Vagina (tissue), 2 donors: Measurements from ENCODE around the gene CFL2.

ENCODE experiments used
- POLR2A ChIP-seq, 2 donors: fragments of 450-650 bp; IDR thresholded peaks; one replicate each; pipeline ENCODE4 v1.6.1; 2017; ENCODE audit warnings: antibody characterized with exemption in 2 of 2, mild to moderate bottlenecking in 2 of 2, moderate library complexity in 2 of 2
- POLR2AphosphoS5 ChIP-seq, 2 donors: sonication (generic); formaldehyde crosslinking; IDR thresholded peaks; one replicate each; pipeline ENCODE4 v1.9.0; 2017; ENCODE audit warnings: antibody characterized with exemption in 2 of 2, mild to moderate bottlenecking in 2 of 2, low read depth in 1 of 2; ENCODE audit not compliant: insufficient read depth in 1 of 2
- TF ChIP-seq, protein P1 (sequence below), 3 experiments: fragments of 450-650 bp in 2 of 3; fragments of 200-600 bp in 1 of 3; sonication (generic) in 1 of 3; IDR thresholded peaks; one replicate each; pipeline ENCODE4 v1.5.1; 2017 to 2019; ENCODE audit warnings: antibody characterized with exemption in 3 of 3, mild to moderate bottlenecking in 2 of 3, moderate library complexity in 2 of 3

GRCh38 chr14:34750670-34751069 is 36.3 kb upstream of the CFL2 start:
- TF ChIP-seq, protein P1, sequence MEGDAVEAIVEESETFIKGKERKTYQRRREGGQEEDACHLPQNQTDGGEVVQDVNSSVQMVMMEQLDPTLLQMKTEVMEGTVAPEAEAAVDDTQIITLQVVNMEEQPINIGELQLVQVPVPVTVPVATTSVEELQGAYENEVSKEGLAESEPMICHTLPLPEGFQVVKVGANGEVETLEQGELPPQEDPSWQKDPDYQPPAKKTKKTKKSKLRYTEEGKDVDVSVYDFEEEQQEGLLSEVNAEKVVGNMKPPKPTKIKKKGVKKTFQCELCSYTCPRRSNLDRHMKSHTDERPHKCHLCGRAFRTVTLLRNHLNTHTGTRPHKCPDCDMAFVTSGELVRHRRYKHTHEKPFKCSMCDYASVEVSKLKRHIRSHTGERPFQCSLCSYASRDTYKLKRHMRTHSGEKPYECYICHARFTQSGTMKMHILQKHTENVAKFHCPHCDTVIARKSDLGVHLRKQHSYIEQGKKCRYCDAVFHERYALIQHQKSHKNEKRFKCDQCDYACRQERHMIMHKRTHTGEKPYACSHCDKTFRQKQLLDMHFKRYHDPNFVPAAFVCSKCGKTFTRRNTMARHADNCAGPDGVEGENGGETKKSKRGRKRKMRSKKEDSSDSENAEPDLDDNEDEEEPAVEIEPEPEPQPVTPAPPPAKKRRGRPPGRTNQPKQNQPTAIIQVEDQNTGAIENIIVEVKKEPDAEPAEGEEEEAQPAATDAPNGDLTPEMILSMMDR (IDR thresholded peaks at IDR 0.05) = no peak
- TF ChIP-seq POLR2A (IDR thresholded peaks at IDR 0.05) (no peak), POLR2AphosphoS5 (IDR thresholded peaks at IDR 0.05; ENCODE audit: insufficient read depth in 1 of 2, low read depth in 1 of 2) (no peak)
